ENCODE measurements around the gene DIAPH1.

Gene DIAPH1

DNA sequence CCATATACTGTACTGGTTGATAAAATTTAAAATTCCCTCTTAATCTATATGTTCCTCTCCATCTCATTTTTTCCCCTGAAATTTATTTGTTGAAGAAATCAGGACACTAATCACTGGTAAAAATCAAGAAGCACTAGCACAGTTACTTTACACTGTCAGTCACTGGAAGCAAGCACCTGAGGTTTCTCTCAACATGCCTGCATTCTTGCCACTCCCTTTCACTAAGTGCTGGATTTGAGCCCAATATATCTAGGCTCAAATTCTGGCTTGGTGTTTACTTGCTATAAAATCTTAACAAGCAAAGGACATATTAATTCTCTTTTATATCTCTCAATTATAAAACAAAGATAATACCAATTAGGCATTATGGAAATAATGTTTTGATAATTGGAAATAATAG lies 58.6 kb downstream of the DIAPH1 start (continued):
- TF ChIP-seq ZNF155 (tag by site-specific recombination; IDR thresholded peaks at IDR 0.05) (no peak), ZFP41 (tag by site-specific recombination; IDR thresholded peaks at IDR 0.05; ENCODE audit: borderline replicate concordance) (no peak), SCRT1 (tag by site-specific recombination; IDR thresholded peaks at IDR 0.05; ENCODE audit: borderline replicate concordance) (no peak), ZNF37A (tag by site-specific recombination; IDR thresholded peaks at IDR 0.05) (no peak), ZNF585B (tag by site-specific recombination; IDR thresholded peaks at IDR 0.05) (no peak)
- TF ChIP-seq, protein P1, sequence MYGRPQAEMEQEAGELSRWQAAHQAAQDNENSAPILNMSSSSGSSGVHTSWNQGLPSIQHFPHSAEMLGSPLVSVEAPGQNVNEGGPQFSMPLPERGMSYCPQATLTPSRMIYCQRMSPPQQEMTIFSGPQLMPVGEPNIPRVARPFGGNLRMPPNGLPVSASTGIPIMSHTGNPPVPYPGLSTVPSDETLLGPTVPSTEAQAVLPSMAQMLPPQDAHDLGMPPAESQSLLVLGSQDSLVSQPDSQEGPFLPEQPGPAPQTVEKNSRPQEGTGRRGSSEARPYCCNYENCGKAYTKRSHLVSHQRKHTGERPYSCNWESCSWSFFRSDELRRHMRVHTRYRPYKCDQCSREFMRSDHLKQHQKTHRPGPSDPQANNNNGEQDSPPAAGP (tag by site-specific recombination; IDR thresholded peaks at IDR 0.05) = no peak

DNA sequence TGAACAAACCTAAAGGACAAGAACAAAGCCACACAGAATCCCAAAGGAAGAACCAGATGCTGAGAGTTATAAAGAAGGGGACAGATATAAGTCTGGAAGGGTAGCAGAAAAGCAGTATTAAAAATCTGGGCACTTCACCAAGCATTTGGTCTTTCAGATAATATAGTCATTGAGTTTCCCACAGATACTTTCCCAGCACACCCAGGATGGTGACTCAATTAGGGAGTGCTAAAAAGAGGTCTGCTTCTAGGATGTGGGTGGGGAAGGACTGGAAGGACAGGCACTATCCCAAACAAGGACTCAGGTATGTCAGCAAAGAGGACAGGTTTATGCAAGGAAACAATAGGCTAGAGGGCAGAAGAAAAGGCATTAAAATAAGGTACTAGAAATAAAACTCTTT lies 59.3 kb downstream of the DIAPH1 start:
- TF ChIP-seq SP3 (tag by site-specific recombination; IDR thresholded peaks at IDR 0.05) (no peak), MZF1 (tag by site-specific recombination; IDR thresholded peaks at IDR 0.05; ENCODE audit: borderline replicate concordance) (no peak), ZNF830 (tag by site-specific recombination; IDR thresholded peaks at IDR 0.05; ENCODE audit: low read depth) (no peak), MYNN (tag by site-specific recombination; IDR thresholded peaks at IDR 0.05; ENCODE audit: borderline replicate concordance) (no peak), ZSCAN30 (tag by site-specific recombination; IDR thresholded peaks at IDR 0.05) (no peak)
- Histone ChIP-seq H3K9me3 (ENCODE audit: control insufficient read depth, insufficient read depth, low read depth, low read length) (no peaks in the 10 kb centered on the region), H3K27ac (ENCODE audit: extremely low read depth, low read depth, low read length) (no peak overlapping the region), H3K36me3 (ENCODE audit: control insufficient read depth in 2 of 2, insufficient read depth in 1 of 2, low read length in 2 of 2) (peaks cover 8 to 58% of the 10 kb centered on the region in 2 experiments), H3K4me1 (ENCODE audit: control insufficient read depth, insufficient read depth, low read length) (no peaks in the 10 kb centered on the region), H3K4me3 (ENCODE audit: low read depth, low read length) (no peak overlapping the region)
- ChIA-PET POLR2A (no interaction called here), CTCF (interaction anchor here (0.5 to 5.4 kb wide), 26 partner anchors 8 to 441 kb away, joined by 3 to 116 read pairs (median 7); partner anchors contain the start of genes PCDHB11, PCDHB14, PCDHB16 and PCDHGA11)

DNA sequence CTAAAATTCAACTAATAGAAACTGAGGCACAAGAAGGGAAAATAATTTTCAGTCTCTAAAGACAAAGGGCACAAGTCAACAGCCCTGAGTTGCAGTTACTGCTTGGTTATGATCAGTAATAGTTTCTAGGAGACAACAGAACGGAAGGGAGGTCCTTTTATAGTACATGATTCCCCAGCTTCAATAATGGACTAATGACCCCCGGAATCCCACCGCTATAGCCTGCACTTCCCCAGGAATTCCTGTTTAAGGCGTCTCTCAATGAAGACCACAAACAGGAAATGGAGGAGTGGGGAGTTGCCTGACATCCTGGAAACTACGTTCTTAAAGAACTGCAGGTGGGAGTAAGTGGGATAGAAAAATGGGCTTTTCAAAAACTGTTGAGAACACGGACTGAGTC lies 60.6 kb downstream of the DIAPH1 start:
- no peak overlapping the region for H3K27ac ChIP-seq (ENCODE audit: extremely low read depth, low read depth, low read length)
- POLR2A ChIA-PET = interaction anchor here (1.0 kb wide), 2 partner anchors 82 to 161 kb away, joined by 3 read pairs; partner anchors contain the start of genes PCDHGB5 and PCDHGC3
- CTCF ChIA-PET = interaction anchor here (0.6 to 5.4 kb wide), 62 partner anchors 10 to 742 kb away, joined by 3 to 116 read pairs (median 6); partner anchors contain the start of genes PCDHB14, PCDHB15, PCDHB16 and PCDHB9
- no peak overlapping the region for H3K4me3 ChIP-seq (ENCODE audit: low read depth, low read length)
- peaks cover 11 to 46% of the 10 kb centered on the region in 2 experiments for H3K36me3 ChIP-seq (ENCODE audit: control insufficient read depth in 2 of 2, insufficient read depth in 1 of 2, low read length in 2 of 2)
- no peaks in the 10 kb centered on the region for H3K4me1 ChIP-seq (ENCODE audit: control insufficient read depth, insufficient read depth, low read length)
- H3K9me3 ChIP-seq (ENCODE audit: control insufficient read depth, insufficient read depth, low read depth, low read length) = no peaks in the 10 kb centered on the region
- TF ChIP-seq ZFP37 (tag by site-specific recombination; IDR thresholded peaks at IDR 0.05) = no peak
- no peak for TF ChIP-seq ZNF785 (tag by site-specific recombination; IDR thresholded peaks at IDR 0.05)
- no peak for TF ChIP-seq OSR2 (tag by site-specific recombination; IDR thresholded peaks at IDR 0.05)
- TF ChIP-seq FEZF1 (tag by site-specific recombination; IDR thresholded peaks at IDR 0.05) = no peak
- no peak for TF ChIP-seq ZNF837 (tag by site-specific recombination; IDR thresholded peaks at IDR 0.05)
- TF ChIP-seq ZNF549 (tag by site-specific recombination; IDR thresholded peaks at IDR 0.05) = no peak
- TF ChIP-seq ZNF433 (tag by site-specific recombination; IDR thresholded peaks at IDR 0.05; ENCODE audit: low read depth) = no peak
- TF ChIP-seq, protein P2, sequence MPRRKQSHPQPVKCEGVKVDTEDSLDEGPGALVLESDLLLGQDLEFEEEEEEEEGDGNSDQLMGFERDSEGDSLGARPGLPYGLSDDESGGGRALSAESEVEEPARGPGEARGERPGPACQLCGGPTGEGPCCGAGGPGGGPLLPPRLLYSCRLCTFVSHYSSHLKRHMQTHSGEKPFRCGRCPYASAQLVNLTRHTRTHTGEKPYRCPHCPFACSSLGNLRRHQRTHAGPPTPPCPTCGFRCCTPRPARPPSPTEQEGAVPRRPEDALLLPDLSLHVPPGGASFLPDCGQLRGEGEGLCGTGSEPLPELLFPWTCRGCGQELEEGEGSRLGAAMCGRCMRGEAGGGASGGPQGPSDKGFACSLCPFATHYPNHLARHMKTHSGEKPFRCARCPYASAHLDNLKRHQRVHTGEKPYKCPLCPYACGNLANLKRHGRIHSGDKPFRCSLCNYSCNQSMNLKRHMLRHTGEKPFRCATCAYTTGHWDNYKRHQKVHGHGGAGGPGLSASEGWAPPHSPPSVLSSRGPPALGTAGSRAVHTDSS (tag by site-specific recombination; IDR thresholded peaks at IDR 0.05) = no peak
- TF ChIP-seq KLF16 (tag by site-specific recombination; IDR thresholded peaks at IDR 0.05) = no peak
- no peak for TF ChIP-seq GFI1B (tag by site-specific recombination; IDR thresholded peaks at IDR 0.05)
- TF ChIP-seq, protein P3, sequence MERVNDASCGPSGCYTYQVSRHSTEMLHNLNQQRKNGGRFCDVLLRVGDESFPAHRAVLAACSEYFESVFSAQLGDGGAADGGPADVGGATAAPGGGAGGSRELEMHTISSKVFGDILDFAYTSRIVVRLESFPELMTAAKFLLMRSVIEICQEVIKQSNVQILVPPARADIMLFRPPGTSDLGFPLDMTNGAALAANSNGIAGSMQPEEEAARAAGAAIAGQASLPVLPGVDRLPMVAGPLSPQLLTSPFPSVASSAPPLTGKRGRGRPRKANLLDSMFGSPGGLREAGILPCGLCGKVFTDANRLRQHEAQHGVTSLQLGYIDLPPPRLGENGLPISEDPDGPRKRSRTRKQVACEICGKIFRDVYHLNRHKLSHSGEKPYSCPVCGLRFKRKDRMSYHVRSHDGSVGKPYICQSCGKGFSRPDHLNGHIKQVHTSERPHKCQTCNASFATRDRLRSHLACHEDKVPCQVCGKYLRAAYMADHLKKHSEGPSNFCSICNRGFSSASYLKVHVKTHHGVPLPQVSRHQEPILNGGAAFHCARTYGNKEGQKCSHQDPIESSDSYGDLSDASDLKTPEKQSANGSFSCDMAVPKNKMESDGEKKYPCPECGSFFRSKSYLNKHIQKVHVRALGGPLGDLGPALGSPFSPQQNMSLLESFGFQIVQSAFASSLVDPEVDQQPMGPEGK (tag by site-specific recombination; IDR thresholded peaks at IDR 0.05) = no peak
- no peak for TF ChIP-seq ZNF530 (tag by site-specific recombination; IDR thresholded peaks at IDR 0.05; ENCODE audit: low read depth)
- TF ChIP-seq BCL11A (tag by site-specific recombination; IDR thresholded peaks at IDR 0.05; ENCODE audit: low read depth) = no peak
- TF ChIP-seq ZNF24 (tag by site-specific recombination; IDR thresholded peaks at IDR 0.05) = no peak
- TF ChIP-seq ZFP69B (tag by site-specific recombination; IDR thresholded peaks at IDR 0.05) = no peak
- TF ChIP-seq, protein P4, sequence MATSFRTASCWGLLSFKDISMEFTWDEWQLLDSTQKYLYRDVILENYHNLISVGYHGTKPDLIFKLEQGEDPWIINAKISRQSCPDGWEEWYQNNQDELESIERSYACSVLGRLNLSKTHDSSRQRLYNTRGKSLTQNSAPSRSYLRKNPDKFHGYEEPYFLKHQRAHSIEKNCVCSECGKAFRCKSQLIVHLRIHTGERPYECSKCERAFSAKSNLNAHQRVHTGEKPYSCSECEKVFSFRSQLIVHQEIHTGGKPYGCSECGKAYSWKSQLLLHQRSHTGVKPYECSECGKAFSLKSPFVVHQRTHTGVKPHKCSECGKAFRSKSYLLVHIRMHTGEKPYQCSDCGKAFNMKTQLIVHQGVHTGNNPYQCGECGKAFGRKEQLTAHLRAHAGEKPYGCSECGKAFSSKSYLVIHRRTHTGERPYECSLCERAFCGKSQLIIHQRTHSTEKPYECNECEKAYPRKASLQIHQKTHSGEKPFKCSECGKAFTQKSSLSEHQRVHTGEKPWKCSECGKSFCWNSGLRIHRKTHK (tag by site-specific recombination; IDR thresholded peaks at IDR 0.05) = no peak
- TF ChIP-seq, protein P5, sequence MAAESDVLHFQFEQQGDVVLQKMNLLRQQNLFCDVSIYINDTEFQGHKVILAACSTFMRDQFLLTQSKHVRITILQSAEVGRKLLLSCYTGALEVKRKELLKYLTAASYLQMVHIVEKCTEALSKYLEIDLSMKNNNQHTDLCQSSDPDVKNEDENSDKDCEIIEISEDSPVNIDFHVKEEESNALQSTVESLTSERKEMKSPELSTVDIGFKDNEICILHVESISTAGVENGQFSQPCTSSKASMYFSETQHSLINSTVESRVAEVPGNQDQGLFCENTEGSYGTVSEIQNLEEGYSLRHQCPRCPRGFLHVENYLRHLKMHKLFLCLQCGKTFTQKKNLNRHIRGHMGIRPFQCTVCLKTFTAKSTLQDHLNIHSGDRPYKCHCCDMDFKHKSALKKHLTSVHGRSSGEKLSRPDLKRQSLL (tag by site-specific recombination; IDR thresholded peaks at IDR 0.05) = no peak
- TF ChIP-seq TRIM28 (IDR thresholded peaks at IDR 0.05; ENCODE audit: borderline replicate concordance, low read length) = no peak
